Lower leg skin (tissue), 3 donors: ENCODE data around the gene RAD9B.

Source experiments
- POLR2A ChIP-seq, 2 donors: fragments of 450-650 bp; IDR thresholded peaks; one replicate each; pipeline ENCODE4 v1.6.1; 2016 to 2017; ENCODE audit warnings: antibody characterized with exemption in 2 of 2, mild to moderate bottlenecking in 1 of 2, moderate library complexity in 1 of 2
- TF ChIP-seq, protein P1 (sequence below), 3 donors: fragments of 450-650 bp; IDR thresholded peaks; one replicate each; pipeline ENCODE4 v1.5.1; 2016; ENCODE audit warnings: antibody characterized with exemption in 3 of 3, mild to moderate bottlenecking in 3 of 3, moderate library complexity in 2 of 3

DNA sequence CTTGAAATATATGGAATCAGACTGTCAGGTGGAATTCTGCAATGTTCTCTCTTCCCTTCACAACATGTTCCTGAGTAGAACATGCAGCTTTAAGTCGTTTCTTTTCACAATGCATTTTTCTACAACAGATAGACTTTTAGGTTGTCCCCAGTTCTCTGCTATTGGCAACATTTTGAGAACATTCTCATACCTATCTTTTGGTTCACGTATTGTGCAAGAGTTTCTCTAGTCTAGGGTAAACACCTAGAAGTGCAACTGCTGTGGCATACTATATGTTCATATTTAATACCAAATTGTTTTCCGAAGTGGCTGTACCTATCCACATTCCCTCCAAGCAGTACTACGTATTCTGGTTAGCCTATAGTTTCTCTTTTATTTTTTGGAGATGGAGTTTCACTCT is 48.9 kb downstream of the RAD9B start:
- TF ChIP-seq, protein P1, sequence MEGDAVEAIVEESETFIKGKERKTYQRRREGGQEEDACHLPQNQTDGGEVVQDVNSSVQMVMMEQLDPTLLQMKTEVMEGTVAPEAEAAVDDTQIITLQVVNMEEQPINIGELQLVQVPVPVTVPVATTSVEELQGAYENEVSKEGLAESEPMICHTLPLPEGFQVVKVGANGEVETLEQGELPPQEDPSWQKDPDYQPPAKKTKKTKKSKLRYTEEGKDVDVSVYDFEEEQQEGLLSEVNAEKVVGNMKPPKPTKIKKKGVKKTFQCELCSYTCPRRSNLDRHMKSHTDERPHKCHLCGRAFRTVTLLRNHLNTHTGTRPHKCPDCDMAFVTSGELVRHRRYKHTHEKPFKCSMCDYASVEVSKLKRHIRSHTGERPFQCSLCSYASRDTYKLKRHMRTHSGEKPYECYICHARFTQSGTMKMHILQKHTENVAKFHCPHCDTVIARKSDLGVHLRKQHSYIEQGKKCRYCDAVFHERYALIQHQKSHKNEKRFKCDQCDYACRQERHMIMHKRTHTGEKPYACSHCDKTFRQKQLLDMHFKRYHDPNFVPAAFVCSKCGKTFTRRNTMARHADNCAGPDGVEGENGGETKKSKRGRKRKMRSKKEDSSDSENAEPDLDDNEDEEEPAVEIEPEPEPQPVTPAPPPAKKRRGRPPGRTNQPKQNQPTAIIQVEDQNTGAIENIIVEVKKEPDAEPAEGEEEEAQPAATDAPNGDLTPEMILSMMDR (IDR thresholded peaks at IDR 0.05), result no peak
- TF ChIP-seq POLR2A (IDR thresholded peaks at IDR 0.05), result no peak
